ENCODE measurements around the gene TMEM97. TPM values are rescaled to one million over a fixed set of nuclear protein-coding genes. Genes with fewer than 3 reads are reported as not detected.
"Not testable (repeated sequence)": the region's sequence is repeated elsewhere in the genome, so short reads cannot be mapped to it uniquely, and the experiment has no call there.

The TMEM97 gene
- total RNA-seq: 65.7 TPM

DNA sequence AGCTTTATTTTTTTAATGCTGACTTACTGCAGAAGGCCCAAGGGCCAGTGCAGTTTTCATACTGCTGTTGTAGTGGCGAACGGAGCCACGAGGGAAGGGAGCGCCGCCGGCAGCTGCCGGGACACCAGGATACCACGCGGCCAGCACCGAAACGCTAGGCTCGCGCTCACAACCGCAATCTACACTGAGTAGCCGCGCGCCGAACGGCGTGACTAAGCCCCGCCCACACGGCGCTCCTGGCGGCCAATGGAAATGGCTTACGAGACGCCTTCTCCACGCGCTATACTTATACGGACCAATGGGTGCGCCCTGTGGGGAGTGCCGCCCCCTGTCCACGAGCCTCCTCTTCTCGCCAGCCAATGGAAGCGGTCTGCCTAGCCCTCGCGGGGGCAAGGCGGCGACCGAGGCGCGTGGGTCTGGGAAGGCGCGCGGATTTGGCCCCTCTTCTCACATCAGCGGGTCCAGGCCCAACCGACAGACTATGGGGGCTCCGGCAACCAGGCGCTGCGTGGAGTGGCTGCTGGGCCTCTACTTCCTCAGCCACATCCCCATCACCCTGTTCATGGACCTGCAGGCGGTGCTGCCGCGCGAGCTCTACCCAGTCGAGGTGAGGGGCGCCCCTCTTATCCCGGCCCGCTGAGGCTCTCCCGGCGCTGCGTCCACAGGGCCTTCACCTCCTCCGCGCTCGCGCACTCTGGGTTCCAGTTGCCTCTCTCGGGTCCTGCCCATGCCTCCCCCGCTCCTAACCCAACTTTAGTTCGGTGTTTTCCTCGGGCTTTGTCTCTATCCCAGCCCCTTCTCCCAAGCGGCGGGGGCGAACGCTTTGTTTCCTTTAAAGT, at the start of gene TMEM97:
Gene TMEM97 (plus strand): TSS at position 442 of the 839 bp plus-strand sequence. CDS start 40 bp downstream, at position 482.
- DNase-seq (ENCODE audit: low spot score): peak; percentile 97

DNA sequence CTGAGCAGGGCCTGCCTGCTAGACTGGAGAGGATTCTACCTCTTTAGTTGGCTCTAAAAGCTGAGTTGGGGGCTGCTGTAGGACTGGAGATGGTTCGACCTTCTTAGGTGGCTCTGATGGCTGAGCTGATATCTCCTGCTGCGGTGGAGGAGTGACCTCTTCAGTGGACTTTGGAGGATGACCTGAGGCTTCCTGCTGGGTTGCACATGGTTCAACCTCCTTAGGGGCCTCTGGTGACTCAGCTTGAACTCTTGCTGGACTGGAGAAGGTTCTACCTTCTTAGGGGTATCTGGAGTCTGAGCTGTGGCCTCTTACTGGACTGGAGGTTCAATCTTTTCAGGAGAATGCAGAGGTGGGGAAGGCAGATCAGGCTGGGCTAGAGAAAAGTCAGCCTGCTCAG, 48.9 kb upstream of the TMEM97 start:
- no peak for DNase-seq (ENCODE audit: low spot score)

DNA sequence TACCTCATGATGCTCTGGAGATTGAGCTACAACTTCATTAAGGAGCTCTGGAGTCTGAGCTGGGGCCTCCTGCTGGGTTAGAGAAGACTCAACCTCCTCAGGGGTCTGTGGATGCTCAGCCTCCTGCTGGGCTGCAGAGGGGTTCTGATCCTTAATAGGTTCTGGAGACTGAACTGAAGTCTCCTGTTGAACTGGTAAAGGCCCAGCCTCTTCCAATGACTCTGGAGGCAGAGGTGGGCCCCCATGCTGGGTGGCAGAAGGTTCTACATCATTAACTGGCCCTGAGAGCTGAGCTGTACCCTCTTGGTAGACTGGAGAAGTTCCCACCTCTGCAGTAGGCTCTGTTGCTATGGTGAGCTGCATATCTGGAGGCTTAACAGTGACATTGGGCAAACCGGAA, 48.1 kb upstream of the TMEM97 start:
- no peak for DNase-seq (ENCODE audit: low spot score)

DNA sequence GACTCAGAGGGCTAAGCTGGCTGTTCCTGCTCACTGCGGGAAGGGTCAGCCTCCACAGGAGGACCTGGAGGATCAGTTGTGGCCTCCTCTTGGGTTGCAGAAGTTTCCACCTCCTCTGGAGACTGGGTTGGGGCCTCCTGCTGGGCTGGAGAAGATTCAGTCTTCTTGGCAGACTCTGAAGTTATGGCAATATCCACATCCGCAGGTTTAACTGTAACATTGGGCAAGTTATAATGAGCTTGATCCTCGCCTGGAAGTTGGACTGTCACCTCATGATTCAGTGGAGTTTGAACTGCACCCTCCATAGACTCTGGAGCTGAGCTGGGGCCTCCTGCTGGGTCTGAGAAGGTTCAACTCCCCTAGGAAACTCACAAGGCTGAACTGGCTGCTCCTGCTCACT, 47.6 kb upstream of the TMEM97 start:
- no peak for DNase-seq (ENCODE audit: low spot score)

DNA sequence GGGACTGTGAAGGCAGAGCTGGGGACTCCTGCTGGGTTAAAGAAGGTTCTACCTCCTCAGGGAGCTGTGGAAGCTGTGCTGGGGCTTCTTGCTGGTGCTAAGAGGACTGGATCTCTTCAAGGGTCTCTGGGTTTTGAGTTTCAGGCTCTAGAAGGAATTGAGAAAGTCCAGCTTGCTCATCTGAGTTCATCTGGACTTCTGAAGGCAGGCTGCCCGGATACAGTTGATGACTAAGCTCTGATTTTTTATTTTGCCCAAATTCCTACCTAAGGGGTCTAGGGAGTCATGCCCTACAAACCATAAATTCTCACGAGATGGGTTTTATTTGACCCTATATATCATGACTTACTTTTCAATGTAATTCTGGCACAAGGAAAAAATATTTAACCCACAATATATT, 46.8 kb upstream of the TMEM97 start:
- DNase-seq (ENCODE audit: low spot score): no peak

DNA sequence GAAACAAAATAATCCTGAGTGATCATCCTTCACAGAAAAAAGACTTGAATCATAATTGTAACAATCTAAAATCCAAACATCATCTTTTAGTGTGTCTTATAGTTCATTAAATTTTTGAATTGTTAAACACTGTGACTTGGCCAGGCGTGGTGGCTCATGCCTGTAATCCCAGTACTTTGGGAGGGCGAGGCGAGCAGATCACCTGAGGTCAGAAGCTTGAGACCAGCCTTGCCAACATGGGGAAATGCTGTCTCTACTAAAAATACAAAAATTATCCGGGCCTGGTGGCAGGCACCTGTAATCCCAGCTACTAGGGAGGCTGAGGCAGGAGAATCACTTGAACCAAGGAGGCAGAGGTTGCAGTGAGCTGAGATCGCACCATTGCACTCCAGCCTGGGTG, 45.7 kb upstream of the TMEM97 start:
- not testable (repeated sequence) for DNase-seq (ENCODE audit: low spot score)

DNA sequence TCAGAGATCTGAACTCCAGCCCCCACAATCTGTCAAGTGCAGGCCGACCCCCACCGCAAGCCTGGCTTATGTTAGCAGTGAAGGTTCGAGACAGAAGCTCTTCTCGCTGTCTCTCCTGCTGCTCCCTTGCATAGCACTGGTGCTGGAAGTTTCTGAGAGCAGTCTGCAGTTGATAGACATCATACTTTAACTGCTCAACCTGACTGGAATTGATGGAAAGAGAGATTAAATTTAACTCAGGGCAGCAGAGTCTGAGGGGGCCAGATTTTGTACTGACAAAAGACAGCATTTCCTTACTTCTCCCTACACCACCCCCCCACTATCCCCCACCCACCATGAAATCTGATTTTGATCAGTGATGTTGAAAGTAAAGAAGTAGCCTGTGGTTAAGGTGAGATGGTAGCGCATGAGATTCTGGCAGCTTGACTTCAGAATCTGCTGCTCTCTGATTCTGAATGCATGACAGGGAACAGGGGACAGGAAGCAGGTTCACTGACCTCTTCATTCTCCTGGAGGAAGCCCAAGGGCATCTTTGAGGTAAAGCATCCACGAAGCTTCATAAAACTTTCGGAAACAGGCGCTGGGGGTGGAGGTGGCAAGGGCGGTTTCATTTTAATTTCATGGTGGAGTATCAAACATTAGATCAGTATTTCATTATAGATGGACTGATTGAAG, 44.3 kb upstream of the TMEM97 start:
- DNase-seq (ENCODE audit: low spot score): no peak

DNA sequence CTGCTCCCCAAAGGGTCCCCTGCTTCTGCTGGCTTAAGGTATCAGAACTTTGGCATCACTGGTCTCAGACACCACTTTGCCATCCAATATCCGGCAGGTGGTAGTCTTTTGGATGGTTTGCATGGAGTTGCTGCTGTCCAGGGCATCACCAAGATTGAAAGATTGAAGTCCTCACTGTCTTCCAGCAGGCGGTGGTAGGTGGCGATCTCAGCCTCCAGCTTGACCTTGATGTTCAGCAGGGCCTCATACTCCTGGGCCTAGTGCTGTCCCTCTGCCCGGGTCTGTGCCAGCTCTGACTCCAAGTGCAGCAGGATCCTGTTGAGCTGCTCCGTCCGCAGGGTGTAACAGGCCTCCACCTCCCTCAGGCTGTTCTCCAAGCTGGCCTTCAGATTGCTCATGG, 43.0 kb upstream of the TMEM97 start:
- no peak for DNase-seq (ENCODE audit: low spot score)

DNA sequence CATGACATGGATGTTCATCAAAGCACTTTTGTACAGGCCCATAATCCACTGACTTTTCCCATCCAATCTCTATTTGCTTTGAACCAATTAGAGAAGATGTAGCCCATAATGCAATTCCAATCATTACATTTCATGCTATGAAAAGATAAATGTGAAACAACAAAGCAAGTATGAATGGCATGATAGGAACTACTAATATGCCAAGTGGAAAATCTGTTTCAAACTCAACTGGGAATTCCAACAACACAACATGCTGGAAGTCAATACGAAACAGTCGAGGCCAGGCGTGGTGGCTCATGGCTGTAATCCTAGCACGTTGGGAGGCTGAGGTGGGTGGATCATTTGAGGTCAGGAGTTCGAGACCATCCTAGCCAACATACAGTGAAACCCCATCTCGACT, 39.6 kb upstream of the TMEM97 start:
- no peak for DNase-seq (ENCODE audit: low spot score)

DNA sequence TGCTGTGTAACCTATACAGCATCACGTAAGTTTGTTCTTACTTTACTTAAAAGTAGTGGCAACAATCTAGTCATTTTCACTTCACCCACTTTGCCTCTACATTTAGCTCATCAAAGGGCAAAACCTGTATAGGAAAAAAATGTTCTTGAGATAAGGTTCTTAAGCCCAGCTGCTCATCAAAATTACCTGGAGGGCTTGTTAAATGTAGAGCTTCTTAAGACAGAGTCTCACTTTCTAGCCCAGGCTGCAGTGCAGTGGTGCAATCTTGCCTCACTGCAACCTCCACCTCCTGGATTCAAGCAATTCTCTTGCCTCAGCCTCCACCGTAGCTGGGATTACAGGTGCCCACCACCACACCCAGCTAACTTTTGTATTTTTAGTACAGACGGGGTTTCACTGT, 38.2 kb upstream of the TMEM97 start:
- DNase-seq (ENCODE audit: low spot score): no peak

DNA sequence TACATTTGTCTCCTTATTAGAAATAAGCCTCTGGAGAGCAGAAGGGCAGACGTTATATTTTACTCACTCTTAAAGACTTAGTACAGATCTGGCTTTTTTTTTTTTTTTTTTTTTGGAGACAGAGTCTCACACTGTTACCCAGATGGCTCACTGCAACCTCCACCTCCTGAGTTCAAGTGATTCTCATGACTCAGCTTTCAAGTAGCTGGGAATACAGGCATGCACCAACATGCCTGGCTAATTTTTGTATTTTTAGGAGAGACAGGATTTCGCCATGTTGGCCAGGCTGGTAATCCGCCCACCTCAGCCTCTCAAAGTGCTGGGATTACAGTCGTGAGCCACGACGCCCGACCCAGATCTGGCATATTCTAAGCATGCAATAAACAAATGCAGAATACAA, 36.4 kb upstream of the TMEM97 start:
- no peak for DNase-seq (ENCODE audit: low spot score)

DNA sequence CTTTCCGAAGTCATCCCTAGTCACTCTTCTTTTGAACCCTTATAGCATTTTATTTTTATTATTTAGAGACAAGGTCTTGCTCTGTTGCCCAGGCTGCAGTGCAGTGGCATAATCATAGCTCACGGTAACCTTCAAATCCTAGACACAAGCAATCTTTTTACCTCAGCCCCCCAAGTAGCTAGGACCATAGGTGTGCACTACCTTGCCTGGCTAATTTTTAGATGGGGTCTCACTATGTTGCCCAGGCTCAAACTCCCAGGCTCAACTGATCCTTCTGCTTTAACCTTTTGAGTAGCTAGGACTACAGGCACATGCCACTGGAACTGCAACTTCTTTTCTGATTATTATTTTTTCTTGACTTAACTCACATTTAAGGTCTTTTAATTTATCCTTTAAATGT, 33.0 kb upstream of the TMEM97 start:
- no peak for DNase-seq (ENCODE audit: low spot score)

DNA sequence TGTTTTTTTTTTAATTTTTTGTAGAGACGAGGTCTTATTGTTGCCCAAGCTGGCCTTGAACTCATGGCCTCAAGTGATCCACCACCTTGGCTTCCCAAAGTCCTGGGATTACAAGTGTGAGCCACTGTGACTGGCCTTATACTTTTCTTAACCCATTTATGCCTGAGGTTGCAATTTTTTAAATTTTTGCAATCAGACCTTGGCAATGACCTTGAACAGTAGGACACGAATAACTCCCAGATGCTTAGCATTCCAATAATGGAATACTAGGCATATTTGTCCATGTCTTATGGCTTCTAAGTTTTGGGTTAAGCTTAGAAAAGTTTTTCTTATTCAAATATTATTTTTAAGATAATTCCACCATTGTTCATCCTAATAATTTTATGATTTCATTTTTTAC, 28.3 kb upstream of the TMEM97 start:
- DNase-seq (ENCODE audit: low spot score): no peak

DNA sequence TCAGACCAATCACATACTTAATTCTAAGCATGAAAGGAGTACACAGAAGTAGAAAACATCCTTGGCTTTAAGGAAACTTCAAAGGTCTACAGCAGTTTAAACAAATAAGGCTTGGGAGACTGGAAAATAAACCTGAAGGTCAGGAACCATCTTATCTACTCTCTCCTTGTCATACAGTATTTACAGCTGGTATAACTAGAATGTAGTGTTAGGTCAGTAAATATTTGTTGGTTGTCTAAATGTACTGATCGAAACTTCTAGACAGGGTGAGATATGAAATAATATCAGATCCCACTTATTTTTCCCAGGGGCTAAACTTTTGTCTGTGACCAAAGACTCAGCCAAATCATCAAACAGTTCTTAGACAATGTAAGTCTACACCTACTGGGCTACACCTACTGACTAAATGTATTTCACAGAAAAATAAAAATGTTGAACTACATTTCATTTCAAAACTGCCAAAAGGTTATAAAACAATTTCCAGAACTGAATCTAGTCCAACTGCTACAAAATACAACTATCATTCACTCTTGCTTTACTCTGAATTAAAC, 27.1 kb upstream of the TMEM97 start:
- DNase-seq (ENCODE audit: low spot score): no peak

DNA sequence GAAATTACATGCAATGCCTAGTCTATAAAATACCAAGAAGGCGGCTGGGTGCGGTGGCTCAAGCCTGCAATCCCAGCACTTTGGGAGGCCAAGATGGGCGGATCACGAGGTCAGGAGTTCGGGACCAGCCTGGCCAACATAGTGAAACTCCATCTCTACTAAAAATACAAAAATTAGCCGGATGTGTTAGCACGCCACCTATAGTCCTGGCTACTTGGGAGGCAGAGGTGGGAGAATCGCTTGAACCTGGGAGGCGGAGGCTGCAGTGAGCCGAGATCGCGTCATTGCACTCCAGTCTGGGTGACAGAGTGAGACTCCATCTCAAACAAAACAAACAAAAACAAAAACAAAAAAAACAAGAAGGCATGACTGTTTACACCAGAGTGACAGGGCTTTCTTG, 26.1 kb upstream of the TMEM97 start:
- not testable (repeated sequence) for DNase-seq (ENCODE audit: low spot score)

DNA sequence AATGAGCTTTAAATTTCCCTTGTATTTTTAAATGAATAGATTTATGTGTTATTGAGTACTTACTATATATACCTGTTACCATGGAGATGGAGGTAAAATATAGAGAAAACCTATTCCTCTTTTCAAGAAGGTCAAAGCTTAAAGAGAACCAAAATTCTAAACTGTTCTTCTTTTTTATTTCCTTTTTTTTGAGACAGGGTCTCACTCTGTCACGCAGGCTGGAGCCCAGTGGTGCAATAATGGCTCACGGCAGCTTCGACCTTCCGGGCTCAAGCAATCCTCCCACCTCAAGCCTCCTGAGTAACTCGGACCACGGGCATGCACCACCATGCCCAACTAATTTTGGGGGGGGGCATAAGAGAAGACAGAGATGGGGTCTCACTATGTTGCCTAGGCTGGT, 25.0 kb upstream of the TMEM97 start:
- DNase-seq (ENCODE audit: low spot score): no peak

DNA sequence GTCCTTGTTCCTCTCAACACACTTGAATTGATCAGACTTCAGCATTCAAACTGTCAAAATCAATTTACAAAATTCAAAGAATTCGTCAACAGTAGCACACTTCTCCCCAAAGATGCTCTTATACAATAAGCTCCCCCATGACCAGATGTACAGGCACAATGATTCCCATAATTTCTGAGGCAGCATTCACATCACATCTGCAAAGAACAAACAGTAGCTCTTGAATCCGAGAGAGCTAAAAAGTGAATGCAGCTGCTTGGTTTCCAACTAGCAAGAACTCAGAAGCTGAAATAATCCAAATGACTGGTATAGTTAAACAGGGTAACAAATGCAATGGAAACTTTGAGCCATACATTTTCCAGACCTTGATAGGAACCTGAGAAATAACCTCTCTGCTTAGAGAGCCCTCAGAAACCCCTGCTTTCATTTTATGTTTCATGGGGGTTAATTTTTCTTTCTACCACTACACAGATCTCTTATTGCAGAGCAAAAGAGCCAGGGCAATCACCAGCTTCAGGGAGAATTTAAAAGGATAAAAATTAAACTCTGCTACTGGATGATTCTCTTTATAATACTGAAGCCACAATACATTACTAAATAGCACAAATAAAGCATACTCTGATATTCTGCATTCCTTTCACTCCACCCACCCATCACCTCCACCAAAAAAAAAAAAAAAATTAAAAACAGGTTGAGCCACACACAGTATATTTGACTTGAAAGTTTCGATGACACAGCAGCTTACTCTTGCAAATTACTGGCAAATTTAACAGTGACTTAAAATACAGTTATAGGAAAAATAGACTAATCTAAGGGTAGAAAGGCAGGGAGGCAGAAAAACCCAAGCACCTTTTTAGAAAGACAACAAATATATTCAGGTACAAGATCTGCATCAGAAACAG, 23.1 kb upstream of the TMEM97 start:
- DNase-seq (ENCODE audit: low spot score): no peak

DNA sequence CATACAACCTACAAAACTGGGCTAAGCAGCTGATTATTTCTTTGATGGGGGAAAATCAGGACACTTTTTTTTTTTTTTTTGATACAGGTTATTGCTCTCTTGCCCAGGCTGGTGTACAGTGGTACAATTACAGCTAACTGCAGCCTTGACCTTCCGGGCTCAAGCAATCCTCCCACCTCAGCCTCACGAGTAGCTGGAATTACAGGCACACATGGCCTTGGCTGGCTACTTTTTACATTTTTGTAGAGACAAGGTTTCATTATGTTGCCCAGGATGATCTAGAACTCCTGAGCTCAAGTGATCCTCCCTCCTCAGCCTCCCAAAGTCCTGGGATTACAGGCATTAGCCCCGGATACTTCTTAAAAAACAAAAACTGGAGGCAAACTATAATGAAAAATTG, 20.6 kb upstream of the TMEM97 start:
- DNase-seq (ENCODE audit: low spot score): no peak

DNA sequence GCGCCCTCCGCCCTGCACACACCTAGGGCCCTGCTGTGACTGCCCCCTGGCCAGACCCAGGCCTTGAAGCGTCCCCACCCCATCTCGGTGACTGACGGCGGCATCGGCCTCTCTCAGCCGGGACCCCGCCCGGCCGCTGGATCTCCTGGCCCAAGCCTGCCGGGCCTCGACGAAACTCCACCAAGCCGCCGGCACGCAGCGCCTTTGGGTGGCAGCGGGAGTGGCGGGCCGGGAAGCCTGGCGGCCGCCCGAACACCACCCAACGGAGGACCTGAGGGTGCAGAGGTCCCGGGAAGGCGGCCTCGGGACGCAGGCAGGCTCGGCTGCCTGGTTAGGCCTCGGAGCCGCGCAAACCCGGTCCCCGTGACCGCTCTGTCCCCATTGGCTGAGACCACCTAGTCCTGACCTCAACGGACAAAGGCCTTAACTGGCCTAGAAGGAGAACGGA, 12.0 kb upstream of the TMEM97 start:
- DNase-seq (ENCODE audit: low spot score): no peak

DNA sequence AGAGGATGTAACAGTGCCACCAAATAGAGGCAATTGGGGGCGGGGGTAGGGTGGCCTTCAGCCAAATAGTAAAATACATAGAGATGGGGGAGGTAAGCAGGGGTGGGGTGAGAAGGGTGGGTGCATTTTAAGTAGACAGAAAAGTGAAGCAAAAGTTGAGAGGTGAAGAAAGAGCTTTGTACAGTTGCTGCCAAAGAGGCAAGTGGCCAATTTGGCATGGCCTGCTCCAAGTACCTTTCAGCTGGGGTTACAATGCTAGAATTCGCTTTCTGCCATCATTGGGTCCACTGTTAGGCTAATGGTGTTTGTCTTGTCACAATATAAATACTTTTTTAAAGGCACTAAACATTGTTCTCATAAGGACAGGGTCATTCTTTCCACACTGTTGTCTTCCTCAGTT, 5.2 kb upstream of the TMEM97 start:
- DNase-seq (ENCODE audit: low spot score): no peak

DNA sequence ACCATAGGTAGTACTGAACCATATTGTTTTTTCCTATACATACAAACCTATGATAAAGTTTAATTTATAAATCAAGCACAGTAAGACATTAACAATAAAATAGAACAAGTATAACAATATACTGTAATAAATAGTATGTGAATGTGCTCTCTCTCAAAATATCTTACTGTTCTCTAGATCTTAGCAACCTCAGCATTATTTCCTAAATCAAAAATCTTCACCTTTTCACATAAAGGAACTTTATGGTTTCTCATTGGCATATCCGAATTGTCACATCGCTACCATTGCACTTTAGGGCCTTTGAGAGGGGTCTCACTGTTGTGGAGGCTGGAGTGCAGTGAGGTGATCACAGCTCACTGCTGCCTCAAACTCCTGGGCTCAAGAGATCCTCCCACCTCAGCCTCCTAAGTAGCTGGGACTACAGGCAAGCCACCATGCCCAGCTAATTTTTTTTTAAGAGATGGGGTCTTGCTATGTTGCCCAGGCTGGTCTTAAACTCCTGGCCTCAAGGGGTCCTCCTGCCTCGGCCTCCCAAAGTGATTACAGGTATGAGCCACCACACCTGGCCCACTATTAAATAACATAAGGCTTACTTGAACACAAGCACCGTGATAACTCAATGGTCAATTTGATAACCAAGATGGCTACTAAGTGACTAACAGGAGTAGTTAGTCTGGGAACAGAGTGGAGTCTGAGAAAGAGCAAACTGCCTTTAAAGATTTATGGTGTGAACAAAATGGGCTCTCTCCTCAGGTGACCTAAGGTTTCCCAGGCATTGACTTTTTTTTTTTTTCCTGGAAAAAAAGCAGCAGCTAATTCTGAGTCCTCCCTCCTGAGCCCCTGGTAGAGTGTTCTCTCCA, 2.9 kb upstream of the TMEM97 start:
- DNase-seq (ENCODE audit: low spot score): no peak
